ENCODE results near the gene GNAS-AS1. TPM values are rescaled to one million over a fixed set of nuclear protein-coding genes. Genes with fewer than 3 reads are reported as not detected.

Gene GNAS-AS1
- total RNA-seq, 1 donor, result 0.43 TPM

DNA sequence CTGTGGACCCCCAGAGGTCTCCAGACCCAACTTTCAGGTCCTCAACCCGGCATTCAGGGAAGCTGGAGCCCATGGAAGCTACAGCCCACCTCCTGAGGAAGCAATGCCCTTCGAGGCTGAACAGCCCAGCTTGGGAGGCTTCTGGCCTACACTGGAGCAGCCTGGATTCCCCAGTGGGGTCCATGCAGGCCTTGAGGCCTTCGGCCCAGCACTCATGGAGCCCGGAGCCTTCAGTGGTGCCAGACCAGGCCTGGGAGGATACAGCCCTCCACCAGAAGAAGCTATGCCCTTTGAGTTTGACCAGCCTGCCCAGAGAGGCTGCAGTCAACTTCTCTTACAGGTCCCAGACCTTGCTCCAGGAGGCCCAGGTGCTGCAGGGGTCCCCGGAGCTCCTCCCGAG is 2.8 kb upstream of the GNAS-AS1 start:
- TF ChIP-seq CTCF (IDR thresholded peaks at IDR 0.05; ENCODE audit: insufficient read depth, low read depth, low read length), result no peak
- no peak overlapping the region for H3K4me3 ChIP-seq (ENCODE audit: low read depth, low read length)
- DNase-seq (ENCODE audit: low read depth), result no peak

DNA sequence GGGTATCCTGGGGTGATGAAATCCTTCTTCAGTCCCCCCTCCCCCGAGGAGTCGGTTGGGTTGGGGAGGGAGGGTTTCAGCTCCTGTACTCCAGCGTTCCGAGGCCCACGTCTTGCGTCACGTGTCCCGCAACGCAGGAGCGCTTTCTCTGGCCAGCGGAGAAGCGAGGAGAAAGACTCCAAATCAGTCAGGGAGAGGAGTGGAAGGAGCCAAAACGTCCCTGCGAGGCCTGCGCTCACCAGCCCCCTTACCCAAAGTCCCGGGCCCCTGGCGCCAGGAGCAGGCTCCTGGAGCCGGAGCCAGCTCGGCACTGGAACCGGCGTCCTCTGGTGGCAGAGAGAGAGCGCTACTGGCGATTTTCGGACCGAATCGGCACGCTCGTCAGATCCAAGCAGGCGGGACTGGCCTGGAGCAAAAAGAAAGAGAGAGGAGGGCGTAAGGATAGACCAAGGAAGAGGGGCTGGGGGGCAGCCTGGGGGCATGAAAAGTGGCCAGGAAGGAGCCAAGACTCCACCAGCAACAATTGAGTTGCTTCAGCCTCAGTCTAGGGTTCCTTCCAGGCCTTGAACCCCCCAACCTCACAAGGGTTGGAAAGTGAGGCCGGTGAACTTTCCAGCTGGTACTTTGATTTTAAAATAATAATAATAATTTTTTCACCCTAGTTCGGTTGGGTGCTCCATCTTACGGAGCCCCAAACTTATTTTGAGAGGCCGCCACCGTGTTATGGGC is 2.0 kb upstream of the GNAS-AS1 start, which contains the start of gene GNAS:
Gene GNAS, plus strand, starts transcription at position 174 of the 729 bp plus-strand sequence.
- TF ChIP-seq CTCF (IDR thresholded peaks at IDR 0.05; ENCODE audit: insufficient read depth, low read depth, low read length), result peak; percentile 66
- peak; percentile 63 for DNase-seq (ENCODE audit: low read depth)
- H3K4me3 ChIP-seq (ENCODE audit: low read depth, low read length), result peak within 1 kb of the TSS; percentile 76

DNA sequence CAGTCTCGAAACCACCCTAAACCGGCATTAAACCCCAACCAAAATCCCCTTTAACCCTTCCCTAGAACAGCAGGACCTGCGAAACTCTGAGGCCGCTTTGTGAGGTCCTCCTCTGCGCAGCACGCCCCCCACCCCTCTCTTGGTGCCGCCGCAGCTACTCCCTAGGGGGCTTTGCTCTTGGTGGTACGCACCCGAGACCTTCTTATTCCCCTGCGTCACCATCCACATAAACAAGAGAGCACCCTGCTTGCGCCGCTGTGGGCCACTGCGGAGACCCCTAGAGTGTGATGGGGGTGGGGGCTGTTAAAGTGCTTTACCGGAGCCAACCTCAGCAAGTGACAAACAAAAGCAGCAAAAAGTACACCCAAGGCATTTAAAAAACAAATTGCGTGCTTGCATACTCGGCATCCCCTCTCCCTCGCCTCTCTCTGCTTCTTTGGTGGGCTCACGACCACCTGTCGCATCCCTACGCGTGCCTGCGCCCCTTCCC is 1.3 kb upstream of the GNAS-AS1 start:
- TF ChIP-seq CTCF (IDR thresholded peaks at IDR 0.05; ENCODE audit: insufficient read depth, low read depth, low read length), result no peak
- no peak for DNase-seq (ENCODE audit: low read depth)
- peak overlapping the region; percentile 76 for H3K4me3 ChIP-seq (ENCODE audit: low read depth, low read length)

GRCh38 chr20:58851221-58851968 is 693 bp upstream of the GNAS-AS1 start:
- no peak for TF ChIP-seq CTCF (IDR thresholded peaks at IDR 0.05; ENCODE audit: insufficient read depth, low read depth, low read length)
- H3K4me3 ChIP-seq (ENCODE audit: low read depth, low read length), result peak overlapping the region; percentile 76
- DNase-seq (ENCODE audit: low read depth), result no peak

DNA sequence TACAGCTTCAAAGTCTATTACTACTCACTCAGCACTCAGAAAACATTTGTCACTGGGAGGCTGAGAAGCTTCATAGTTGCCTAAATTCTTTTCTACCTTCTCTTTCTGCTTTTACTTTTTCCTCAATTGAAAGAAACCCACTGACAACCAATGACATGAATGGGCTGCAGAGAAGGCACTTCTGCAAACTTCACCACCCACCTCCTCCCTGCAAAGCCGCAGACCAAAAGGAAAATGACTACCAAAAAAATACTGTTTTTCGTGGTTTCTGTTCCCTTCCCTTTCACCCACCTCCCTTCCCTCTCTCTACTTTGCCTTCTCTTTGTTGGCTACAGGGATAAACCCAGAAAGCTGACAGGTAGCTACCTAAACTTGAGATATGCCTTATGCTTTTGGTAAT is 3.2 kb downstream of the GNAS-AS1 start:
- no peak overlapping the region for H3K4me3 ChIP-seq (ENCODE audit: low read depth, low read length)
- no peak for DNase-seq (ENCODE audit: low read depth)
- TF ChIP-seq CTCF (IDR thresholded peaks at IDR 0.05; ENCODE audit: insufficient read depth, low read depth, low read length), result no peak

GRCh38 chr20:58845706-58846105 is 5.0 kb downstream of the GNAS-AS1 start:
- no peak for DNase-seq (ENCODE audit: low read depth)
- TF ChIP-seq CTCF (IDR thresholded peaks at IDR 0.05; ENCODE audit: insufficient read depth, low read depth, low read length), result no peak
- no peak overlapping the region for H3K4me3 ChIP-seq (ENCODE audit: low read depth, low read length)
